HG03469 (cell line): Measurements from ENCODE around the gene TTLL11.

Experiments used
- ATAC-seq: cut with Tn5 transposase; IDR thresholded peaks from one replicate; pipeline ENCODE4 v1.9.1; 2021; ENCODE audit warnings: mild to moderate bottlenecking, moderate library complexity, moderate number of reproducible peaks; ENCODE audit not compliant: unreplicated experiment

TTLL11 gene

DNA sequence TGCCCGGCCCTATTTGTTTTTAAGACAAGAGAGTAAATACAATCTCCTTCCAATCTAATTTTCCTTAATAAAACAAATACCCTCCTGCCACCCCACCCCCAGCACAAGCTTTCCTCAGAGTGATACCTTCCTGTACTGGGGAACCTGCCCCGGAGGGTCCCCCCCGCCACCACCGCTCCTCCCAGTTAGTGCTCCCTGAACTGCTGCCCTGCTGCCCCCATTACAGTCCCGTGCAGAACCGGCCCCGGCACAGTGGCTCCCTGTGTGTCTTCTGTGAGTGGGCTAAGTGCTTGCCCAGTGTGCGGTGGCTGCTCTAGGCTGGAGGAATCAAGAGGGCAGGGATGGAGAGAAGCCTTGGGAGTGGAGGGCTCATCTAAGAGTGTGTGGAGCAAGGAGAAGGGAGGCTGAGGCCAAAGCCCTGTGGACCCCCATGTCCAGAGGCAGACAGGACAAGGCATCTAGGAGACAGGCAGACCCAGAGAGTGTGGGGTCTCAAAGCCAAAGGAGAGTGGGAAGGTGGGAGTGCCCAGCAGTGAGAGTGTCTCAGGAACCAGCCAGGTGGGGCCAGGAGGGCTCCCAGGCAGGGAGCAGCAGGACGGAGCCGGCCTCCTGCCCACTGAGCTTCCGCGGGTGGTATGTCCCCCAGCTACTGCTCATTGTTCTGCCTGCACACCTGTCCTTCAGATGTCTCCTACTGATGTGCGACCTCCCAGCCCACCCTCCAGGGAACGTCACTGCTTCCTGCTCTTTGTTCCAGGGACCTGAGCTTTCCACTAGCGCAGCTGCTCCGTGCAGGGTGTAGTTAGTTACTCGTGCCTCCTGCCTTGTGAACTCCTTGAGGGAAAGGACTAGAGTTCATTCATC, 312.7 kb downstream of the TTLL11 start:
- no peak for ATAC-seq

DNA sequence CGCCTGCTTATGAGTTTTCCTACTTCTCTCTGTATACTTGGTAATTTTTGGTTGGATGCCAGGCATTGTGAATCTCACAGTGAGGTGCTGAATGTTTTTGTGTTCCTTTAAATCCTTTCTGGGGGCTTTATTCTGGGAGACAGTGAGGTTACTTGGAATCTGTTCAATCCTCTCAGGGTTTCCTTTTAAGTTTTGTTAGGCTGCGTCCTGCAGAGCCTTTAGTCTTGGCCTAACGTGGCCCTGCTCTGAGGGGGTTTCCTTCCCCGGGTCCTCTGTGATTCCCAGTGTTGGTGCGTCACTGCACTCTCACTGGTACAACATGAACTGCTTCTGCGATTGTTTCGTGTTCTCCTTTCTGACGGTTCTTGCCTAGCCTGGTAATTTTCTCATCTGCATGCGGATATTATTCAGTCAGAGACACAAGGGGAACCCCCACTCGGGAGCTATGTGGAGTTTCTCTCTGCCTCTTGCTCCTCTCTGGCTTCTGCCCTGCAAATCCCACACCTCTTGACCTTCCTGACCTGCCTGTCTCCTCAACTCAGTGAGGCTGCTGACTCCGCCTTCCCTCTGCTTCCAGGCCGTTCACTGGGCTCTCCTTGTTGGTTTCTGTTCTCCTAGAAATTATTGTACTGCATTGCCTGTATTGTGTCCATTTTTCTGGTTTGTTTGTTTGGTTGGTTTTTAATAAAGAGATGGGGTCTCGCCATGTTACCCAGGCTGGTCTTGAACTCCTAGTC, 313.6 kb downstream of the TTLL11 start:
- no peak for ATAC-seq

DNA sequence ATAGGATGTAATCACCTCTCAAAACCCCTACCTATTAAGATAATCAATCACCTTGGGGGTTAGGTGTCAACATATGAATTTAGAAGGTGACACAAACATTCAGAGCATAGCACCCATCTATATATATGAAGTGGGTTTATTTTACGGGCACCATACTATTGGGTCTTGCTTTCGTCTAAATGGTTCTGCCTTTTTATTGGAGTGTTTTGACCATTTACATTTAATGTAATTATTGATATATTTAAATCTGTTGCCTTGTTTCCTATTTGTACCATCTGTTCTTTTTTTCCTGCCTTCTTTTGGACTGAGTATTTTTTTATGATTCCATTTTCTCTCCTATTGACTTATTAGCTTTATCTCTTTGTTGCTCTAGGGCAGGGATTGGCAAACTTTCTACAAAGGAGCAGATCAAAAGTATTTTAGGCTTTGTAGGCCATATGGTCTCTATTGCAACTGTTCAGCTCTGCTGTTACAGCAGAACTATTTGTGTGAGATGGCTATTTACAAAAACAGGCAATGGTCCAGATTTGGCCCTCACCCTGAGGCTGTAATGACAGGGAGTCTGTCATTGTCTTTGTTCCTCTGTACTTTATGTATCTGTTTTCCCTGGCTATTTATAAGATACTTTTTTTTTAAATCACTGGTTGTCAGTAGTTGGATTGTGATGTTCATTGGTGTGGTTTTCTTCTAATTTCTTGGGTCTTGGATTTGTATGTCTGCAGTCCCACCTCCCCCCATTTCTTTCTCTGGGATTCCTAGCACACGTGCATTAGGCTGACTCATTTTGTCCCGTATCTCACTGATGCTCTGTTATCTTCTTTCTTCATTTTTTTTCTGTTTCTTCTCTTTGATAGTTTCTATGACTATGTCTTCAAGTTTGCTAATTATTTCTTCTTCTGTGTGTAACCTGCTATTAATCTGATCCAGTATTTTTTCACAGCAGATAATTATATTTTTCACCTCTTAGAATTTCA, 314.6 kb downstream of the TTLL11 start:
- ATAC-seq, result no peak

DNA sequence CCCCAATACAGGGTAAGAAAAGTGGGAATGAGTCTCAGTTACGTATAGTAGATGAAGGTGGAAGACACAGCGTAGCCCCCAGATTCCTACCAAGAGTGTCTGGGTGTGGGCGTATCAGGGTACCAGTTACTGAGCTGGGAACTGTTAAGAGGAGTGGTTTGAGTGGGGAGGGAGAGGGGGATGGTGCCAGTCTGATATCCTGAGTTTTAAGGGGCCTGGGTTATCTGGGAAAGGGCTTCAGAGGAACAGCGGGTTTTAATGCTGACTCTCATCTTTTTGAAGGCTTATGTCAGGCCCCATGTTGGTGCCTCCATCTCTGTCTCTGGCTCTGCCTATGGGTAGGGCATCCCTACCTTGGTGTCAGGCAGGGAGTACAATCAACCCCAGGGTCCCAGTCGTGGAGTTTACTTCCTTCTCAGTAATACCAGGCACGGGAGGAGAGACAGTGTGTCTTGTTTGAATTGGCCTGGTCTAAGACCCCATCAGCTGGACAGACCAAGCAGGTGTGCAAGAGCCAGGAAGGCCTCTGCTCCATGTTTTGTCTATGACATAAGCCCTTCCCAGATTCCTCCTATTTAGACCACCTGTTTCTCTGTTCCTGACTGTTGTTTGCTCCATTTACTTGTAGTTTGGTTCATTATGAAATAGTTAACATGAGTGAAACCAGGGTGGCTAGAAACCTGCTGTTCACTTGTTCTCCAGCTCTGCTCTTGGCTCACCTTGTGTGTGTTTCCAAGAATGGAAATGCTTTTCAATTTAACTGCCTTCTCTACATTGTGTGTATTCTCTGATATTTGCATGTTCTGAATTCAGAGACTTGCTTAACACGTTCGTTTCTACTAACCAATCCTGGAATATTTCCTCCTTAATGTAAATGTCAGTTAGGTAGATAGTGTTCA, 316.1 kb downstream of the TTLL11 start:
- ATAC-seq, result no peak

DNA sequence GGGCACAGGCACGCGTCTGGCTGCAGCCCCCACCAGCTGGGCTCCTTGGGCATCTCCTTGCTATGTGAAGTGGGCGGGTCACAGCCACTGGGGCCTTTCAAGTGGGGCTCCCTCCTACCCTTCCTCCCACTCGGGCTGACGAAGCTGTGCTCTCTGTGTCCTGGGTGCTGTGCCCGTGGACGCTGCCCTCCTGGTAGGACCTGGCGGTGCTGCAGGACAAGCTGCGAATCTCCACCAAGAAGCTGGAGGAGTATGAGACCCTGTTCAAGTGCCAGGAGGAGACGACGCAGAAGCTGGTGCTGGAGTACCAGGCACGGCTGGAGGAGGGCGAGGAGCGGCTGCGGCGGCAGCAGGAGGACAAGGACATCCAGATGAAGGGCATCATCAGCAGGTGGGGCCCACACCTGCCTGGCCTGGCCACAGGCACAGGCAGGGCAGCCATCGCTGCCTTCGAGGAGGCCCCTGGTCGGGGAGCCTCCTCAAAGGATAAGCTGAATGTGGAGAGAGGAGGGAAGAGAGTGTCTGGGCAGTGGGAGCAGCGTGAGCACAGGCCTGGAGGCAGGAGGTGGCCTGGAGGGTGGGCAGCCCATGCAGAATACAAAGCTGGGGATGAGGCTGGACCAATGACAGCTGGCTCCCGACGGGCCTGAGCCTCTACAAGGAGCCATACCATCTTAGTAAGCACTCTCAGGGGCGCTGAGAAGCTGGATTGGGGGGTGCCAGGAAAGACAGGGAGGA, 316.9 kb downstream of the TTLL11 start:
- ATAC-seq, result no peak

DNA sequence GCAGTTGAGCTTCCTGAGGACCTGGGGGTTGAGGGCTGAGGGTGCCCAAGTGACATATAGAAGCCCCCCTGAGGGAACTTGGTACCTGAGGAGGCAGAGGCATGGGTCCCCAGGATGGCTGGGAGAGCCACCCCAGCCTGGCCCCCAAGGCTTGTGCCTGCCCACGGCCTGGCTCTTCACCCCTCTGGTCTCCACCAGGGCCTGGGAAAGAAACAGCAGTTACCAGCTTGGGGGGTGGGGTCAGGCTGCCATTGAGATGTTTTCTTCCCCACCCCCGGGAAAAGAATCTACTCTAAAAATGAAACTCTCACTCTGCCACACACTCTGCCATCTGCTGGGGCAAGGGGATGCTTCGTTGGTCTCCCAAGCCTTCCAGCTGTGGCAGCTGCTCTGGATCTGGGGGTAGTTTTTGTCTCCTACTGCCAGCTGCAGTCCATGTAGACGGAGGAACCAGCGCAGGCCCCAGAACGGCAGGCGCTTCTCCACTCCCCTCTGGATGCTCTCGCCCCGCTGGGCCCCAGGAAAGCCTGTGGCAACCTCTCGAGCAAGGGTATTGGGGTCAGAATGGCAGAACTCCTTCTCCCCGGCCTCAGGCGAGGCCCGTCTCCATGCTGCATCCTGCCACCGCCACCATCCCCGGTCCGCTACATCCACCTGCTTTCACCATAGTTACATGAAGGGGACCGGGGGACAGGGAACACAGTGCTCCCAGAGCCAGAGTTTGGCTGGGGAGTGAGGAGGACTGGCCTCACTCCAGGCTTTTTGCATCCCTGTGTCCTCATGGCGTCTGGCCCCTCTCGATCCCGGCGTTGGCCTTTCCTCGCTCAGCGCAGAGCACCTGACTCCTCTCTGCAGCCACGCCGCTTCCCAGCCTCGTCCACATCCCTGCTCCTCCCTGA, 318.1 kb downstream of the TTLL11 start:
- ATAC-seq, result no peak

DNA sequence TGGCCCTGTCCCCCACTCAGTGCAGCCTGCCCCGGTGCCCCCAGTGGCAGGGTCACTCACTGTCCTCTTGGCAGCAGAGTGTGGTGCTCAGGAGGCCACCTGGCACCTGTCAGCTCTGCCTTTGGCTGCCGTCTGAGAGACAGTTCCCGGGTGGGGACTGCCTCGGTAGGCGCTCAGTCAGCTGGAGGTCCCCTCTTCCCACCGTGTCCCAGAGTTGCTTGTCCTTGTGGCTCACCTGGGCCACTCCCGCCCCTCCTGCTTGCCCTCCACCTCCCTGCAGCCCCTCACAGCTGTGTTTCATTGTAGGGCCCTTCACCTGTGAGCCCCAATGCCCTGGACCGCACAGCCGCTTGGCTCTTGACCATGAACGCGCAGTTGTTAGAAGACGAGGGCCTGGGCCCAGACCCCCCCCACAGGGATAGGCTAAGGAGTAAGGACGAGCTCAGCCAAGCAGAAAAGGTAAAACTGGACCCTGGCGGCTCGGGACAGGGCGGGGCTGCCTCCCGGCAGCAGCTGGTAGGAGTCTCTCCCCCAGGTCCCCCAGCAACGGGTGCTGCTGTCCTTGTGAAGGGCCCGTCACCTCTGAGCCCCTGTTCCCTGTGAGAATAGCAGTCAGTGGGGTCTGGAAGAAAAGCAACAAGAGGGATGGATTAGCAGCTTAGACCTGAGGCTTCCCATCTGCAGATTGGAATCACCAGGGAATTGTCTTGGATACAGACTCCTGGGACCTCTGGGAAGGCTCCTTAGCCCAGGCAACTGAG, 319.0 kb downstream of the TTLL11 start:
- no peak for ATAC-seq

DNA sequence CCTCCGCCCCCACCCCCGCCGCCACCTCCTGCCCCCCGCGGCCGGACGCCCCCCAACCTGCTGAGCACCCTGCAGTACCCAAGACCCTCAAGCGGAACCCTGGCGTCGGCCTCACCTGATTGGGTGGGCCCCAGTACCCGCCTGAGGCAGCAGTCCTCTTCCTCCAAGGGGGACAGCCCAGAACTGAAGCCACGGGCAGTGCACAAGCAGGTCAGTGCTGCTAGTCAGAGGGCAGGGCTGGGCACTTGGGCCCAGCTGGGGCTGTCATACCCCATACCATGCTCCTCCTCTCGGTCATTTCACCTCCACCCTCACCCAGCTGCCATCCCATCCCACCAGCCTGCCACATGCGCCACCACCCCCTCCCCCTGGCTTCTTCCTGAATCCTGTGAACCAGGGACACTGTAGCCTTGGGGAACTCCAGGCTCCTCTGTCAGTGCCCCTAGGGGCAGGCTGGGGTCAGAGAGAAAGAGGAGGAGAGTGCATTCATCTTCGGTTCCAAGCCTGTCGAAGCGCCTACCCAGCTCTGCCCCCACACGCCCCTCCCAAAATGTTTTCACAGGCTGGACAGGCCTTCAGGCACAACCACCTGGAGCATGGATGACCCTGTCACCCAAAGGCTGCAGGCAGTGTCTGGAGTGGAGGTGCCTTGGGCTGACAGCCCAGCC, 319.7 kb downstream of the TTLL11 start:
- no peak for ATAC-seq

DNA sequence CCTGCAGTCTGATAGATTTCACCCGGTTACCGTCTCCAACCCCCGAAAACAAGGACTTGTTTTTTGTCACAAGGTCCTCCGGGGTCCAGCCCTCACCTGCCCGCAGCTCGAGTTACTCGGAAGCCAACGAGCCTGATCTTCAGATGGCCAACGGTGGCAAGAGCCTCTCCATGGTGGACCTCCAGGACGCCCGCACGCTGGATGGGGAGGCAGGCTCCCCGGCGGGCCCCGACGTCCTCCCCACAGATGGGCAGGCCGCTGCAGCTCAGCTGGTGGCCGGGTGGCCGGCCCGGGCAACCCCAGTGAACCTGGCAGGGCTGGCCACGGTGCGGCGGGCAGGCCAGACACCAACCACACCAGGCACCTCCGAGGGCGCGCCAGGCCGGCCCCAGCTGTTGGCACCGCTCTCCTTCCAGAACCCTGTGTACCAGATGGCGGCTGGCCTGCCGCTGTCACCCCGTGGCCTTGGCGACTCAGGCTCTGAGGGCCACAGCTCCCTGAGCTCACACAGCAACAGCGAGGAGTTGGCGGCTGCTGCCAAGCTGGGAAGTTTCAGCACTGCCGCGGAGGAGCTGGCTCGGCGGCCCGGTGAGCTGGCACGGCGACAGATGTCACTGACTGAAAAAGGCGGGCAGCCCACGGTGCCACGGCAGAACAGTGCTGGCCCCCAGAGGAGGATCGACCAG, 320.4 kb downstream of the TTLL11 start:
- ATAC-seq, result no peak
